ENCODE results near the gene THOC2. TPM values are rescaled to one million over a fixed set of nuclear protein-coding genes. Genes with fewer than 3 reads are reported as not detected.
"Not testable (repeated sequence)": the region's sequence is repeated elsewhere in the genome, so short reads cannot be mapped to it uniquely, and the experiment has no call there.

The THOC2 gene
- total RNA-seq, 1 donor from 2014 or later = 27.4 TPM

DNA sequence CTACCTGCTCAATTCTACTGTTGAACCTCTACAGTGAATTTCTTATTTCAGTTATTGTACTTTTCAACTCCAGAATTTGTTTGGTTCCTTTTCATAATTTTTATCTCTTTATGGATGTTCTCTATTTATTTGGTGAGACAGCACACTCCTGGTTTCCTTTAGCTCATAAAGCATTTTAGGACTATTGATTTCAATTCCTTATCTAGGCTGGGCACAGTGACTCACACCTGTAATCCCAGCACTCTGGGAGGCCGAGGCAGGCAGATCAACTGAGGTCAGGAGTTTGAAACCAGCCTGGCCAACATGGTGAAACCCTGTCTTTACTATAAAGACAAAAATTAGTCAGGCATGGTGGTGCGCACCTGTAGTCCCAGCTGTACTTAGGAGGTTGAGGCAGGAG is 57.7 kb downstream of the THOC2 start:
- Histone ChIP-seq H3K27ac (replicated peaks) (no peak overlapping the region), H3K9me3 (replicated peaks) (no peaks in the 10 kb centered on the region), H3K4me3 (no peak overlapping the region), H3K4me1 (no peaks in the 10 kb centered on the region), H3K27me3 (ENCODE audit: low read depth) (no peaks in the 10 kb centered on the region), H3K36me3 (peaks cover 34% of the 10 kb centered on the region)
- intact Hi-C loops (cut with micrococcal nuclease) = no loop called here
- TF ChIP-seq, protein P1, sequence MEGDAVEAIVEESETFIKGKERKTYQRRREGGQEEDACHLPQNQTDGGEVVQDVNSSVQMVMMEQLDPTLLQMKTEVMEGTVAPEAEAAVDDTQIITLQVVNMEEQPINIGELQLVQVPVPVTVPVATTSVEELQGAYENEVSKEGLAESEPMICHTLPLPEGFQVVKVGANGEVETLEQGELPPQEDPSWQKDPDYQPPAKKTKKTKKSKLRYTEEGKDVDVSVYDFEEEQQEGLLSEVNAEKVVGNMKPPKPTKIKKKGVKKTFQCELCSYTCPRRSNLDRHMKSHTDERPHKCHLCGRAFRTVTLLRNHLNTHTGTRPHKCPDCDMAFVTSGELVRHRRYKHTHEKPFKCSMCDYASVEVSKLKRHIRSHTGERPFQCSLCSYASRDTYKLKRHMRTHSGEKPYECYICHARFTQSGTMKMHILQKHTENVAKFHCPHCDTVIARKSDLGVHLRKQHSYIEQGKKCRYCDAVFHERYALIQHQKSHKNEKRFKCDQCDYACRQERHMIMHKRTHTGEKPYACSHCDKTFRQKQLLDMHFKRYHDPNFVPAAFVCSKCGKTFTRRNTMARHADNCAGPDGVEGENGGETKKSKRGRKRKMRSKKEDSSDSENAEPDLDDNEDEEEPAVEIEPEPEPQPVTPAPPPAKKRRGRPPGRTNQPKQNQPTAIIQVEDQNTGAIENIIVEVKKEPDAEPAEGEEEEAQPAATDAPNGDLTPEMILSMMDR (IDR thresholded peaks at IDR 0.05; ENCODE audit: borderline replicate concordance) = no peak
- DNase-seq = no peak

DNA sequence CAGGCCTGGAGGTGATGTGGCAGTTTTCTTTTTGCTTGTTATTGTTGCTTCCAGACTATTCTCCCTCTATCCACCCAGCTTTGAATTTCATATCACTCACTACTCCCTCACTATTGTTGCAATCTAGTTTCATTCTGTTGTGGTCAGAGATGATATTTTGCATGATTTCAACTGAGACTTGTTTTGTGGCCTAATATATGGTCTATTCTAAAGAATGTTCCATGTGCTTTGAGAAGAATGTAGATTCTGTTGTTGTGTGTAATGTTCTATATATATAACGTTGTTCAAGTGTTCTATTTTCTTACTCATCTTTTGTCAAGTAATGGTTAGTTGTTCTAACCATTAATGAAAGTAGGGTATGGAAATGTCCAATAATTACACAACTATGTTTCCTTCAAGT is 59.0 kb downstream of the THOC2 start:
- TF ChIP-seq, protein P1 (IDR thresholded peaks at IDR 0.05; ENCODE audit: borderline replicate concordance) = no peak
- H3K27ac ChIP-seq (replicated peaks) = no peak overlapping the region
- H3K4me3 ChIP-seq = no peak overlapping the region
- peaks cover 31% of the 10 kb centered on the region for H3K36me3 ChIP-seq
- no peak for DNase-seq
- no peaks in the 10 kb centered on the region for H3K27me3 ChIP-seq (ENCODE audit: low read depth)
- no peaks in the 10 kb centered on the region for H3K9me3 ChIP-seq (replicated peaks)
- no peaks in the 10 kb centered on the region for H3K4me1 ChIP-seq
- intact Hi-C loops (cut with micrococcal nuclease) = no loop called here

DNA sequence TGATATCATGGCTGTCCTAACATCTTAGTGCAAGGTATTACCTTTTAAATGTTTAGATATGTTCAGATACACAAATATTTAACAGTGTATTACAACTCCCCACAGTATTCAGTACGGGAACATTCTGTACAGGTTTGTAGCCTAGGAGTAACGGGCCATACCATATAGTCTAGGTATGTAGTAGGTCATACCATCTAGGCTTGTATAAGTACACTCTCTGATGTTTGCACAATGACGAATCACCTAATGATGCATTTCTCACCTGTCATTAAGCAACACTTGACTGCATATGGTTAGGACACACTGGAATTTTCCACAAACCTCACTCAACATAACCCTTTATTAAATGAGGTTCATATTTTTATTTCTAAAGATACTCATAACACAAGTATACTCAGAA is 67.7 kb downstream of the THOC2 start:
- H3K27ac ChIP-seq (replicated peaks) = no peak overlapping the region
- intact Hi-C loops (cut with micrococcal nuclease) = no loop called here
- TF ChIP-seq, protein P1 (IDR thresholded peaks at IDR 0.05; ENCODE audit: borderline replicate concordance) = no peak
- H3K36me3 ChIP-seq = peaks cover 54% of the 10 kb centered on the region
- H3K4me1 ChIP-seq = no peaks in the 10 kb centered on the region
- DNase-seq = no peak
- no peaks in the 10 kb centered on the region for H3K9me3 ChIP-seq (replicated peaks)
- no peaks in the 10 kb centered on the region for H3K27me3 ChIP-seq (ENCODE audit: low read depth)
- H3K4me3 ChIP-seq = no peak overlapping the region

DNA sequence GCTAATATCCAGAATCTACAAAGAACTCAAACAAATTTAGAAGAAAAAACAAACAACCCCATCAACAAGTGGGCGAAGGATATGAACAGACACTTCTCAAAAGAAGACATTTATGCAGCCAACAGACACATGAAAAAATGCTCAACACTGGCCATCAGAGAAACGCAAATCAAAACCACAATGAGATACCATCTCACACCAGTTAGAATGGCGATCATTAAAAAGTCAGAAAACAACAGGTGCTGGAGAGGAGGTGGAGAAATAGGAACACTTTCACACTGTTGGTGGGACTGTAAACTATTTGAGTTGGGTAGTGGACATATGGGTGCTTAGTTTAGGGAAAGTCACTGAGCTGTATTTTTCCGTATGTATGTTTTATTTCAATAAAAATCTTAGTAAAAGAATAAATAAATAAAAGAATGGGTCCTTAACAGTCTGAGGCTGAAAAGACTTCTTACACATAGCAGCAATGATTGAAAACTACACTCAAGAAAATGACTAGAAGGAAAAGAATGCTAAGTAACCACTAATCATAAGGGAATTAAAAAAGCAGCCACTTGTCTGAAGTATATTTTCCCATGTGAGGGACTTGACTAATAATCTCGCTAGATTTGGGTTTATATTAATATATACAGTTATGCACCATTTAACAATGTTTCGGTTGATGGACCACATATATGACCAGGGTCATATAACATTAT is 68.2 kb downstream of the THOC2 start:
- H3K27ac ChIP-seq (replicated peaks); H3K4me3 ChIP-seq; intact Hi-C loops (cut with micrococcal nuclease); H3K4me1 ChIP-seq; H3K27me3 ChIP-seq (ENCODE audit: low read depth); H3K9me3 ChIP-seq (replicated peaks); DNase-seq: not testable (repeated sequence)
- H3K36me3 ChIP-seq = peaks cover 54% of the 10 kb centered on the region

DNA sequence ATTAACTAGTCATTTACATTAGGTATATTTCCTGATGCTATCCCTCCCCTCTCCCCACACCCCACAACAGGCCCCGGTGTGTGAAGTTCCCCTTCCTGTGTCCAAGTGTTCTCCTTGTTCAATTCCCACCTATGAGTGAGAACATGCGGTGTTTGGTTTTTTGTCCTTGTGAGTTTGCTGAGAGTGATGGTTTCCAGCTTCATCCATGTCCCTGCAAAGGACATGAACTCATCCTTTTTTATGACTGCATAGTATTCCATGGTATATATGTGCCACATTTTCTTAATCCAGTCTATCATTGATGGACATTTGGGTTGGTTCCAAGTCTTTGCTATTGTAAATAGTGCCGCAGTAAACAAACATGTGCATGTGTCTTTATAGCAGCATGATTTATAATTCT is 69.1 kb downstream of the THOC2 start:
- DNase-seq; H3K27me3 ChIP-seq (ENCODE audit: low read depth); H3K27ac ChIP-seq (replicated peaks); H3K4me1 ChIP-seq; H3K9me3 ChIP-seq (replicated peaks); intact Hi-C loops (cut with micrococcal nuclease); H3K4me3 ChIP-seq: not testable (repeated sequence)
- peaks cover 54% of the 10 kb centered on the region for H3K36me3 ChIP-seq

DNA sequence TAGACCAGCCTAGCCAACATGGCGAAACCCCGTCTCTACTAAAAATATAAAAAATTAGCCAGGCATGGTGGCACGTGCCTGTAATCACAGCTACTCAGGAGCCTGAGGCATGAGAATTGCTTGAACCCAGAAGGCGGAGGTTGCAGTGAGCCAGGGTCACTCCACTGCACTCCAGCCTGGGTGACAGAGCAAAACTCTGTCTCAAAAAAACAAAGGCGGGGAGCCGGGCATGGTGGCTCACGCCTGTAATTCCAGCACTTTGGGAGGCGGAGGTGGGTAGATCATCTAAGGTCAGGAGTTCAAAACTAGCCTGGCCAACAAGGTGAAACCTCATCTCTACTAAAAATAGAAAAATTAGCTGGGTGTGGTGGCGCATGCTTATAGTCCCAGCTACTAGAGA is 76.3 kb downstream of the THOC2 start:
- intact Hi-C loops (cut with micrococcal nuclease); DNase-seq; H3K36me3 ChIP-seq; H3K9me3 ChIP-seq (replicated peaks); H3K27ac ChIP-seq (replicated peaks); H3K4me1 ChIP-seq; H3K27me3 ChIP-seq (ENCODE audit: low read depth); H3K4me3 ChIP-seq: not testable (repeated sequence)

DNA sequence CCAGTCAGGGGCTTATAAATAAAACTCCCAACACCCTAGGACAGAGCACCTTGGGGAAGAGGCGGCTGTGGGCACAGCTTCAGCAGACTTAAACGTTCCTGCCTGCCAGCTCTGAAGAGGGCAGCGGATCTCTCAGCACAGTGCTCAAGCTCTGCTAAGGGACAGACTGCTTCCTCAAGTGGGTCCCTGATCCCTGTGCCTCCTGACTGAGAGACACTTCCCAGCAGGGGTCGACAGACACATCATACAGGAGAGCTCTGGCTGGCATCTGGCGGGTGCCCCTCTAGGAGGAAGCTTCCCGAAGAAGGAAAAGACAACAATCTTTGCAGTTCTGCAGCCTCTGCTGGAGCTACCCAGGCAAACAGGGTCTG is 84.1 kb downstream of the THOC2 start:
- H3K27me3 ChIP-seq (ENCODE audit: low read depth); H3K36me3 ChIP-seq; H3K9me3 ChIP-seq (replicated peaks); H3K27ac ChIP-seq (replicated peaks); H3K4me3 ChIP-seq; DNase-seq; H3K4me1 ChIP-seq; intact Hi-C loops (cut with micrococcal nuclease): not testable (repeated sequence)
